ENCODE measurements around the gene AGFG2.
A peak's percentile ranks its signal among the peaks of the same experiment; 100 is the strongest.
"Not testable (repeated sequence)": the region's sequence is repeated elsewhere in the genome, so short reads cannot be mapped to it uniquely, and the experiment has no call there.

AGFG2 gene

GRCh38 chr7:100555701-100556100 lies 16.7 kb downstream of the AGFG2 start:
- DNase-seq: no peak

- DNase-seq: no peak
These were observed 17.5 kb downstream of the AGFG2 start for GRCh38 chr7:100556541-100556940.

GRCh38 chr7:100559127-100559526 lies 20.1 kb downstream of the AGFG2 start:
- no peak for DNase-seq

GRCh38 chr7:100561491-100562194 lies 22.6 kb downstream of the AGFG2 start:
- no peak for DNase-seq

GRCh38 chr7:100562195-100563099 lies 23.4 kb downstream of the AGFG2 start:
- DNase-seq: no peak

- no peak for DNase-seq
These were observed 24.1 kb downstream of the AGFG2 start for GRCh38 chr7:100563100-100563564.

GRCh38 chr7:100563809-100564400 lies 24.9 kb downstream of the AGFG2 start:
- peak; percentile 86 for DNase-seq

GRCh38 chr7:100564405-100564804 lies 25.4 kb downstream of the AGFG2 start:
- DNase-seq: not testable (repeated sequence)

GRCh38 chr7:100565133-100565571 lies 26.1 kb downstream of the AGFG2 start:
- DNase-seq: no peak

GRCh38 chr7:100566018-100566531 lies 27.1 kb downstream of the AGFG2 start:
- no peak for DNase-seq

GRCh38 chr7:100567031-100567730 lies 28.2 kb downstream of the AGFG2 start:
- no peak for DNase-seq

GRCh38 chr7:100567751-100568175 lies 28.8 kb downstream of the AGFG2 start:
- no peak for DNase-seq

GRCh38 chr7:100568176-100568895 lies 29.3 kb downstream of the AGFG2 start:
- DNase-seq: no peak

GRCh38 chr7:100568896-100569844 lies 30.2 kb downstream of the AGFG2 start:
- peak; percentile 59 for DNase-seq

GRCh38 chr7:100570954-100571828 lies 32.2 kb downstream of the AGFG2 start:
- DNase-seq: no peak

GRCh38 chr7:100571829-100572116 lies 32.8 kb downstream of the AGFG2 start:
- DNase-seq: no peak

GRCh38 chr7:100572281-100572948 lies 33.4 kb downstream of the AGFG2 start:
- DNase-seq: no peak

GRCh38 chr7:100572949-100573675 lies 34.1 kb downstream of the AGFG2 start:
- DNase-seq: no peak

Measured in CD4-positive, alpha-beta T cell treated with Interleukin-21 for 1 hour (primary cell).